Left renal cortex interstitium (tissue), 4 donors: ENCODE data around the gene TBX3. TPM values are rescaled to one million over a fixed set of nuclear protein-coding genes. Genes with fewer than 3 reads are reported as not detected.

Source experiments
- DNase-seq, 4 donors: peaks; one replicate each; pipeline ENCODE4 v3.0.0-alpha.2; 2013; ENCODE audit warnings: low read depth in 4 of 4, low spot score in 2 of 4, missing footprints in 1 of 4
- polyA plus RNA-seq, 4 donors: library from polyadenylated mRNA; unstranded; fragments of 120-200 nt; gene quantifications; one replicate each; pipeline ENCODE4 v1.2.1, GENCODE V29; 2013; ENCODE audit not compliant: insufficient read length in 4 of 4

The TBX3 gene
- polyA plus RNA-seq, 4 donors: 70.5 to 94.4 (median 80.4) TPM

GRCh38 chr12:114669401-114670290 lies 14.3 kb downstream of the TBX3 start:
- DNase-seq: no peak

DNA sequence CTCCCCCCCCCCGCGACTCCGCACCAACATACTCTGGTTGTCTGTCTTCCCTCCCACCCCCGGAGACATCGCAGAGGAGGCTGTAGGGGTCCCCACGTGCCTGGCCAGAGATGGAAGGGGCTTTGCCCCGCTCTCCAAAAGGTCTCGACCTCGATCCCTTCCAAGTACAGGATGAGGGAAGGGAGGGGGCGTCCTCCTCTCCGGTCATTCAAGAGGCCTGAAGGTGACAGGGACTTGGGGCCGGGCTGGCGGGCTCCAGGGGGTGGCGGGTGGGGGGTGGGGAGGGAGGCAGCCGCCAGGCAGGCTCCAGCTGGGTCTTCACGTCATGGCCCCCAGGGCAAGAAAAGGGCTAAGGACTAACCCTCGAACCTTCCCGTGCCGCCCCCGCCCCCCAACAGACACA lies 15.1 kb downstream of the TBX3 start:
- no peak for DNase-seq

DNA sequence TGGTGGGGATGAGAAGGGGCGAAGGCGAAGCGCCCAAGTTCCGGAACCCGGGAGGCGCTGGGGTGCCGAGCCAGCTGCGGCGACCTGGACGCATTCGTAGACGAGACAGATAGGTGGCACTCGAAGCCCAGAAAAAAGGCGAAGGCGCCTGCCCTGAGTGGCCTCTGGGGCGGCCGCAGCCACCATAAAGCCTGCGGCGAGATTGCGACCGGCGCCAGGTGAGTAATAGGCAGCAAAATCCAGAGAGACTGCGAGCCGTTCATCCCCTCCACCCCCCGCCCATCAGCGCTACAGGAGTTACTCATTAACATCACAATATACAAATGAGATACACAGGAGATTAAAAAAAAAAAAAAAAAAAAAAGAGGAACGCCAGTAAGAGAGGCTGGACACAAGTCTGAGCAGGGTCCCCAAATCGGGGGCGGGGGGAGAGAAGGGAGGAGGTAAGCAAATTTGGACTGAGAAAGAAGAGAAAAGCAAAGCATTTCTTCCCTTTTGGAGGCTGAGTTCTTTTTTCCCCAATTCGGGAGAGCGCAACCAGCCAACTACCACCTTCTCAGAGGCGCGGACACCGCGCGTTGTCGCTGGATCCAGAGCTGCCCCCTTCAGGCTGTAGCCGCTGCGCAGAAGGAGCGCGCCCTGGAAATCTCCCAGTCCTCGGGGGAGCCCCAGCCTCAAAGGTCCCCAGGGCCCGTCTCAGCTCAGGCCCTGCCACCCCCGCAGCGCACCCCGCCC lies 15.7 kb downstream of the TBX3 start:
- DNase-seq: no peak

- no peak for DNase-seq
These were observed 16.3 kb downstream of the TBX3 start for GRCh38 chr12:114667669-114668150.

DNA sequence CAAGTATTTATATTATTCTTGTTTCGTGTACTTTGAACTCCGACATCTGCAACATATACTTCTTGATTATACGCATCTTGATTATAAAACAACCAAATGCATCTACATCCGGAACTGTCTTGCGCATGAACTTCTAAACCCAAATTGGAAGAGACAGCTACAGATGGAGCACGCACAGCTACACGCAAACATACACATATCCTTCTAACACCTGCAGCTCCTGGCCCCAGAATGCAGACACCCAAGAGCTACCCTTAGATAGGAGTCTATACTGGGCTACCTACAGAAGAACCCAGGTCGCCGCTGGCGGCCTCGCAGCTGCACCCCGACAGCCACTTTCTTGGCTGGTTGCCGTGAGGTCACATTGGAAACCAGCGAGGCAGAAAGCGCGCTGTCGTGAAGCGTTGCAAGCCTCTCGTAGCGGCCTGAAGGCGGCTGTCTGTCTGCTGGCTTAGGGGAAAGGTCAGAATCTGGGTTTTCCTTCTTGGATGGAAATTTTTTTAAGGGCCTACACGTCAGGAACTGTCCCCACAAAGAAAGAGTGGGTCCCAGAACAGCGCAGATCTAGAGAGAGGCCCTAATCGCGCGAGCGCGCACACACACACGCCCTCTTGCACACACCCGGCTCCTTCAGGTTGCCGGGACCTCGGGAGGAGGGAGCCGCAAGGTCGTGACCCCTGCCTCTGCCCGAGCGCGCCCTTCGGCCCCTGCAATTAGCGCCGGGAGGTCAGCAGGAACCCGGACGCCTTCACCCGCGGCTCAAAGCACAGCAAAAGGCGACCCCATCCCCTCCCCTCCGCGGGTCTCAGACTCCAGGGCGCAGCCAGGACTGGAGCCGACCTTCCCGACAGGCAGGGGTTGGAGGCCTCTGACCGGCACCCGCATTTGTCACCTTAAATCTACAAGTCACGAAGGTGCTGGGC lies 17.0 kb downstream of the TBX3 start:
- DNase-seq: no peak

DNA sequence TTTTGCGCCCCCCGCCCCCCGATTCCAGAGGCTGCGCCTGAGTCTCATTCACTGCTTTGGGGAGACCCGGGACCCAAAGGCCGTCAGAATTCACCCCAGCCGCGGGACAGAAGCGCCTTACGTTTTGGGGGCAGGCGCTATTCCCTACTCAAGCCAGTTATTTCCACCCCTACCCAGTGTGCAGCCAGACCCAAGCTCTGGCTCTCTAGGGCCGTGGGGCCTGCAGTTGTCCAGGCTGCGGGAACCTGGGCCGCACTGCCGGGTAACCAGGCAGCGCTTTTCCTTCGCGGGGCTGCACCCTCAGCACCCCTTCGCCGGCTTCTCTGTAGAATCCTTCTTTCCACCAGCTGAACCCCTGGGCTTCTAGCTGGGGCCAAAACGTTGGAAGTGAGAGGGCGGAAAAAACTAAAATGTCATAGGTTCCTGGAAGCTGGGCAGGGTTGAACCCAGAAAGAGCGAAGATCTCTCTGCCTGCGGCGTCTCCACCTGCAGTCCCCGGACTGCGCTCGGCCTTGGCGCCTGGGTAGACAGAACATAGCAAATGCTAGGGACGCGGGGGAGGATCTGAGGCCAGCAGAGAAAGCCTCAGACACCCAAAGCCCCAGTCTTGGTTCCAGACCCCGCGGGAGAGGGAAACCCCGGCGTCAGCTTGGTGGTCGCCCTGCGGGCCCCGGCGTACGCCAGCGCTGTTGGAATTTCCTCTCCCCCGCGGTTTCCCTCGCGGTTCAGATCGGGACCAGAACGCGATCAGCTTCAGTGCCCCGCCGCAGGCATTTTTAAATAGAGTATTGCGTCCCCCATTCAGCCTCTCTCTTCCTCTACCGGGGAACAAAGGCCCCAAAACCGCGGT lies 18.3 kb downstream of the TBX3 start:
- DNase-seq: no peak

- no peak for DNase-seq
These were observed 19.2 kb downstream of the TBX3 start for GRCh38 chr12:114664651-114665320.

GRCh38 chr12:114662512-114663177 lies 21.3 kb downstream of the TBX3 start:
- no peak for DNase-seq

- no peak for DNase-seq
These were observed 22.7 kb downstream of the TBX3 start for GRCh38 chr12:114661245-114661644.

DNA sequence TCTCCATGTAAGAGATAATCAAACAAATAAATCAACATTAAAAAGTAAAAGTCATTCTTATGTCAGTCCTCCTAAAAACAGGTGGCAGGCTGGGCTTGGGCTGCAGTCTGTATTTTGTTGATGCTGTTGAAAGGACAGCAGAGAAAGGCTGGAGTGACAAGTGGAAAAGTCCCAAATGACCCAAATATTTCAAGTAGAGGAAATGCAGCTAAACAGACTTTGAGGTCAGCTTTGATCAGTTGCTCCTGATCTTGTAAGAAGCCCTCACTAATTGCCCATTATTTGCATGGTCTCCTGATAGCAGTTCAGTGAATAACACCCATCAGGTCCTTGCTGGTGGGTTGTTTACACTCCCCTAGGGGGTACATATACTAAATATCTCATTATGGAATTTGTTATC lies 24.9 kb downstream of the TBX3 start:
- no peak for DNase-seq

DNA sequence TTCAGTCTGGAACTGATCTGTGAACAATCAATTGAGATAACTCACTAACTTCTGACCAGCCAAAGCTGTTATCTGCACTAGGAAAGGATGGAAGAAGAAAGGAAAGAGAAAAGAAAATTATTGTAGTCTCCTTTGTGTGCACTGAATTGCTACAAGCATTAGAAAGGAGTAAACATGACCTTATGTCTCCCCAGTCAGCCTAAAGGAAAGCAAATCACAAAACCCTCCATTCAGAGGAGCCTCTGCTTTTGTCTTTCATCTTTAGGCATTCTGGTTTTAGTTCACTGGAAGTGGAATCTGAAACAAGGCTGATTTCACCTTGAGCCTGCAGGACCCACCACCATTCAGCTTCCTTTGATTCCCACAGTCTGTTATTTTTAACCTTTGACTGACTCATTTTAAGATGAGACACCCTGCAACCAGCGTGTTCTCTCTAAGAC lies 26.0 kb downstream of the TBX3 start:
- DNase-seq: no peak

DNA sequence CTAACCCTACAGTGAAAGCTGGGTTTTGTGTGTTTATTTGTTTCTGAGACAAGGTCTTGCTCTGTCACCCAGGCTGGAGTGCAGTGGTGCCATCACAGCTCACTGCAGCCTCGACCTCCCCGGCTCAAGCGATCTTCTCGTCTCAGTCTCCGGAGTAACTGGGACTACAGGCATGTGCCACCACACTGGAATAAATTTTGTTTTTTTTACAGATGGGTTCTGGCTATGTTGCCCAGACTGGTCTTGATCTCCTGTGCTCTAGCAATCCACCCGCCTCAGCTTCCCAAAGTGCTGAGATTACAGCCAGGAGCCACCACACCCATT lies 26.4 kb downstream of the TBX3 start:
- DNase-seq: no peak

DNA sequence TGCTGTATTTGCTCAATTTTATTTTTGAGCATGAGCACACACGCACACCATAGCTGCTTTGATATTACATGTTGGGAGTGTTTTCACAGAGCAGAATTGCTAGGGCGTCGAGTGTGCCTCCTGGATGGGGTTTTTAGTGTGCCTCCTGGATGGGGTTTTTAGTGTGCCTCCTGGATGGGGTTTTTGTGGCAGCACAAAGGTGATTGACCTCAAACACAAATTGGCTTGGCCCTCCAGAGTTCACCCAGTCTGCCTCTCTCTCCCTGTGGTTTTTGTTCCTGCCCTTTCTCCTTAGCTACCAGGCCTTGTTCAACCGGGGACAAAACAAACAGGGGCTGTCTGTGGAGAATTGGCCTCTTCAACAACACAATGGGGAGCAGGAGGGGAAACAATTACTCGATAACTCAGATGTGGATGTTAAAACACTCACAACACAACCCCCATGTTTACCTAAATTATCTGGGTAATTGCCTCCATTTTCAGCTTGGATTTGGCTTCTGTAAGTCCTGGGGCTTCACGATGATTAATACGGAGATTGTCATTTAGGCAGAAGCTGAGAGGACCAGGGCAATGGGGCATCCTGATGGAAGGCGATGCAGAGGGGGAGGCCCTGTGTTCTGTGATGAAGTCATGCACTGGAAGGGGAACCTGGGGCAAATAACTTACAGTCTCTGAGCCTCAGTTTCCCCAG lies 26.9 kb downstream of the TBX3 start:
- no peak for DNase-seq

- no peak for DNase-seq
These were observed 27.8 kb downstream of the TBX3 start for GRCh38 chr12:114655934-114656749.

GRCh38 chr12:114649585-114649984 lies 34.4 kb downstream of the TBX3 start:
- no peak for DNase-seq

- no peak for DNase-seq
These were observed 35.3 kb downstream of the TBX3 start for GRCh38 chr12:114648711-114649110.

GRCh38 chr12:114638790-114639435 lies 45.1 kb downstream of the TBX3 start:
- no peak for DNase-seq
